C1 segment of cervical spinal cord (tissue), 14 donors: Measurements from ENCODE around the gene ALCAM.
A peak's percentile ranks its signal among the peaks of the same experiment; 100 is the strongest.

ENCODE experiments used
- DNase-seq, 14 donors: peaks; one replicate each; lab custom pipeline; 2025; lab: John Stamatoyannopoulos, UW

The ALCAM gene

GRCh38 chr3:105356396-105356795 is 10.3 kb upstream of the ALCAM start:
- DNase-seq: no peak

- DNase-seq: peak in 1 of 14 donors; percentile 19
Measured at GRCh38 chr3:105356988-105357387, 9.7 kb upstream of the ALCAM start.

GRCh38 chr3:105359098-105359762 is 7.5 kb upstream of the ALCAM start:
- DNase-seq: no peak

- no peak for DNase-seq
Measured at GRCh38 chr3:105360003-105360402, 6.7 kb upstream of the ALCAM start.

GRCh38 chr3:105362021-105362665 is 4.6 kb upstream of the ALCAM start:
- DNase-seq: no peak

GRCh38 chr3:105364128-105364527 is 2.6 kb upstream of the ALCAM start:
- no peak for DNase-seq

- DNase-seq: no peak
Measured at GRCh38 chr3:105365081-105365390, 1.7 kb upstream of the ALCAM start.

GRCh38 chr3:105365391-105366325 is 1.1 kb upstream of the ALCAM start:
- peak in 9 of 14 donors; percentile 15 to 72 (median 44) for DNase-seq

- peak in 5 of 14 donors; percentile 32 to 76 (median 49) for DNase-seq
Measured at GRCh38 chr3:105367063-105367405, 325 bp downstream of the ALCAM start.

GRCh38 chr3:105367406-105368213 is 901 bp downstream of the ALCAM start:
- DNase-seq: peak in 13 of 14 donors; percentile 5 to 80 (median 73)

- DNase-seq: peak in 11 of 14 donors; percentile 41 to 85 (median 78)
Measured at GRCh38 chr3:105368566-105369499, 2.1 kb downstream of the ALCAM start.

- peak in 12 of 14 donors; percentile 15 to 85 (median 77) for DNase-seq
Measured at GRCh38 chr3:105369500-105370371, 3.0 kb downstream of the ALCAM start.

- no peak for DNase-seq
Measured at GRCh38 chr3:105373383-105373782, 6.7 kb downstream of the ALCAM start.

GRCh38 chr3:105375750-105376511 is 9.2 kb downstream of the ALCAM start:
- DNase-seq: no peak

GRCh38 chr3:105377716-105378115 is 11.0 kb downstream of the ALCAM start:
- DNase-seq: no peak

- DNase-seq: no peak
Measured at GRCh38 chr3:105385179-105385578, 18.5 kb downstream of the ALCAM start.

GRCh38 chr3:105385819-105386508 is 19.3 kb downstream of the ALCAM start:
- no peak for DNase-seq

- DNase-seq: no peak
Measured at GRCh38 chr3:105387122-105387751, 20.5 kb downstream of the ALCAM start.
